HG03159 (cell line): ENCODE measurements around the gene CD22.
"Not testable (repeated sequence)": the region's sequence is repeated elsewhere in the genome, so short reads cannot be mapped to it uniquely, and the experiment has no call there.

Source experiments
- ATAC-seq: cut with Tn5 transposase; IDR thresholded peaks from one replicate; pipeline ENCODE4 v1.9.1; 2021; ENCODE audit warnings: mild to moderate bottlenecking, moderate library complexity; ENCODE audit not compliant: unreplicated experiment

The CD22 gene

GRCh38 chr19:35357867-35358573, 29.0 kb downstream of the CD22 start, which contains the start of gene FFAR3:
Gene FFAR3, plus strand, starts transcription at chr19:35358460. Its CDS starts 431 bp downstream, at chr19:35358891.
- no peak for ATAC-seq

- ATAC-seq: not testable (repeated sequence)
Observed at GRCh38 chr19:35358834-35359233, 29.8 kb downstream of the CD22 start.

GRCh38 chr19:35359395-35359794, 30.4 kb downstream of the CD22 start:
- ATAC-seq: not testable (repeated sequence)

GRCh38 chr19:35360081-35360480, 31.1 kb downstream of the CD22 start:
- ATAC-seq: not testable (repeated sequence)

GRCh38 chr19:35360880-35361420, 32.0 kb downstream of the CD22 start:
- no peak for ATAC-seq

GRCh38 chr19:35362261-35363000, 33.4 kb downstream of the CD22 start:
- ATAC-seq: no peak

- ATAC-seq: no peak
Observed at GRCh38 chr19:35363001-35363590, 34.1 kb downstream of the CD22 start.

- ATAC-seq: no peak
Observed at GRCh38 chr19:35363711-35364425, 34.9 kb downstream of the CD22 start.

GRCh38 chr19:35365303-35365702, 36.3 kb downstream of the CD22 start:
- ATAC-seq: no peak

- no peak for ATAC-seq
Observed at GRCh38 chr19:35368378-35368777, 39.4 kb downstream of the CD22 start.

- no peak for ATAC-seq
Observed at GRCh38 chr19:35369522-35369921, 40.5 kb downstream of the CD22 start.

GRCh38 chr19:35370722-35371121, 41.7 kb downstream of the CD22 start, which contains the start of gene GPR42:
Gene GPR42, plus strand, starts transcription at chr19:35371068. Its CDS starts 292 bp downstream, at chr19:35371360.
- no peak for ATAC-seq

- ATAC-seq: no peak
Observed at GRCh38 chr19:35373492-35373891, 44.5 kb downstream of the CD22 start.

GRCh38 chr19:35374031-35374430, 45.0 kb downstream of the CD22 start:
- not testable (repeated sequence) for ATAC-seq

GRCh38 chr19:35375505-35376307, 46.7 kb downstream of the CD22 start:
- ATAC-seq: no peak

GRCh38 chr19:35377656-35378055, 48.7 kb downstream of the CD22 start:
- no peak for ATAC-seq

GRCh38 chr19:35378356-35378755, 49.4 kb downstream of the CD22 start:
- no peak for ATAC-seq

GRCh38 chr19:35379545-35379944, 50.6 kb downstream of the CD22 start:
- ATAC-seq: not testable (repeated sequence)

GRCh38 chr19:35379992-35380391, 51.0 kb downstream of the CD22 start:
- ATAC-seq: no peak
